Breast epithelium (tissue), 3 donors: ENCODE results near the gene WAC.

Source experiments
- CTCF ChIP-seq, 3 donors: fragments of 450-650 bp; IDR thresholded peaks; one replicate each; pipeline ENCODE4 v1.5.1; 2016 to 2017; ENCODE audit warnings: antibody characterized with exemption in 3 of 3, mild to moderate bottlenecking in 3 of 3, moderate library complexity in 3 of 3
- POLR2A ChIP-seq: fragments of 450-650 bp; IDR thresholded peaks from one replicate; pipeline ENCODE4 v1.6.1; 2016; ENCODE audit warnings: antibody characterized with exemption, mild to moderate bottlenecking, moderate library complexity

- TF ChIP-seq CTCF (IDR thresholded peaks at IDR 0.05) (no peak), POLR2A (no peak)
These were observed 53.3 kb downstream of the WAC start for GRCh38 chr10:28586176-28586575.
